ENCODE measurements around the gene ZNF718.

DNA sequence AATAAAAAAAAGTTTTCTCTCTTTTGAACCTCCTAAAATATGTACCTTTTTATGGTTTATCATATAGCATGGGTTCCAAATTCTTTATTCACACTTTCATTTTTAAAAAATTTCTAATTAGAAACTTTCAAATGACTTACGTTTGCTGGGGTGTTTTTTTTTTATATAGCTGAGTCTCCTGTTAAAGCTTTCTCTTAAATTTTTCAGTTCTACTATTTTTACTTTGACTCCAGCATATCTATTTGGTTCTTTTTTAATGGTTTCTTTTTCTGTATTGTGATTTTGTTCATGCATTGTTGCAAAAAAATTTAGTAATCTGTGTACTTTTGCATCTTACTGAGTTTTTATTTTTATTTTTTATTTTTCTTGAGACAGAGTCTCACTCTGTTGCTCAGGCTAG is 22.3 kb downstream of the ZNF718 start:
- no peak for TF ChIP-seq BHLHE40 (IDR thresholded peaks at IDR 0.05; ENCODE audit: low read length)
- no peak for TF ChIP-seq KDM4B (CRISPR knock-in tag; IDR thresholded peaks at IDR 0.05)
- TF ChIP-seq ZFX (CRISPR knock-in tag; IDR thresholded peaks at IDR 0.05; ENCODE audit: low read depth), result no peak
- no peak for TF ChIP-seq ELF1 (CRISPR knock-in tag; IDR thresholded peaks at IDR 0.05)
- no peak for TF ChIP-seq ZNF7 (CRISPR knock-in tag; IDR thresholded peaks at IDR 0.05)
- no peak for TF ChIP-seq ZFP37 (CRISPR knock-in tag; IDR thresholded peaks at IDR 0.05; ENCODE audit: borderline replicate concordance)
- TF ChIP-seq, protein P1, sequence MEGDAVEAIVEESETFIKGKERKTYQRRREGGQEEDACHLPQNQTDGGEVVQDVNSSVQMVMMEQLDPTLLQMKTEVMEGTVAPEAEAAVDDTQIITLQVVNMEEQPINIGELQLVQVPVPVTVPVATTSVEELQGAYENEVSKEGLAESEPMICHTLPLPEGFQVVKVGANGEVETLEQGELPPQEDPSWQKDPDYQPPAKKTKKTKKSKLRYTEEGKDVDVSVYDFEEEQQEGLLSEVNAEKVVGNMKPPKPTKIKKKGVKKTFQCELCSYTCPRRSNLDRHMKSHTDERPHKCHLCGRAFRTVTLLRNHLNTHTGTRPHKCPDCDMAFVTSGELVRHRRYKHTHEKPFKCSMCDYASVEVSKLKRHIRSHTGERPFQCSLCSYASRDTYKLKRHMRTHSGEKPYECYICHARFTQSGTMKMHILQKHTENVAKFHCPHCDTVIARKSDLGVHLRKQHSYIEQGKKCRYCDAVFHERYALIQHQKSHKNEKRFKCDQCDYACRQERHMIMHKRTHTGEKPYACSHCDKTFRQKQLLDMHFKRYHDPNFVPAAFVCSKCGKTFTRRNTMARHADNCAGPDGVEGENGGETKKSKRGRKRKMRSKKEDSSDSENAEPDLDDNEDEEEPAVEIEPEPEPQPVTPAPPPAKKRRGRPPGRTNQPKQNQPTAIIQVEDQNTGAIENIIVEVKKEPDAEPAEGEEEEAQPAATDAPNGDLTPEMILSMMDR (CRISPR knock-in tag; IDR thresholded peaks at IDR 0.05), result no peak
- TF ChIP-seq, protein P2, sequence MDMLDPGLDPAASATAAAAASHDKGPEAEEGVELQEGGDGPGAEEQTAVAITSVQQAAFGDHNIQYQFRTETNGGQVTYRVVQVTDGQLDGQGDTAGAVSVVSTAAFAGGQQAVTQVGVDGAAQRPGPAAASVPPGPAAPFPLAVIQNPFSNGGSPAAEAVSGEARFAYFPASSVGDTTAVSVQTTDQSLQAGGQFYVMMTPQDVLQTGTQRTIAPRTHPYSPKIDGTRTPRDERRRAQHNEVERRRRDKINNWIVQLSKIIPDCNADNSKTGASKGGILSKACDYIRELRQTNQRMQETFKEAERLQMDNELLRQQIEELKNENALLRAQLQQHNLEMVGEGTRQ (IDR thresholded peaks at IDR 0.05; ENCODE audit: low read depth, low read length), result no peak
- TF ChIP-seq, protein P2 (CRISPR knock-in tag; IDR thresholded peaks at IDR 0.05; ENCODE audit: borderline replicate concordance), result no peak
- TF ChIP-seq, protein P3, sequence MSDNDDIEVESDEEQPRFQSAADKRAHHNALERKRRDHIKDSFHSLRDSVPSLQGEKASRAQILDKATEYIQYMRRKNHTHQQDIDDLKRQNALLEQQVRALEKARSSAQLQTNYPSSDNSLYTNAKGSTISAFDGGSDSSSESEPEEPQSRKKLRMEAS (IDR thresholded peaks at IDR 0.05), result no peak
- no peak for TF ChIP-seq PHF20 (CRISPR knock-in tag; IDR thresholded peaks at IDR 0.05)
- no peak for TF ChIP-seq ELF4 (CRISPR knock-in tag; IDR thresholded peaks at IDR 0.05; ENCODE audit: borderline replicate concordance)
